CD4-positive, alpha-beta T cell treated with Interleukin-15 for 4 hours (primary cell): ENCODE results near the gene GOLGA8B.
"Not testable (repeated sequence)": the region's sequence is repeated elsewhere in the genome, so short reads cannot be mapped to it uniquely, and the experiment has no call there.

Experiments
- DNase-seq: peaks from one replicate; pipeline ENCODE4 v3.0.0-alpha.2; 2020; ENCODE audit warnings: low spot score

The GOLGA8B gene, protein sequence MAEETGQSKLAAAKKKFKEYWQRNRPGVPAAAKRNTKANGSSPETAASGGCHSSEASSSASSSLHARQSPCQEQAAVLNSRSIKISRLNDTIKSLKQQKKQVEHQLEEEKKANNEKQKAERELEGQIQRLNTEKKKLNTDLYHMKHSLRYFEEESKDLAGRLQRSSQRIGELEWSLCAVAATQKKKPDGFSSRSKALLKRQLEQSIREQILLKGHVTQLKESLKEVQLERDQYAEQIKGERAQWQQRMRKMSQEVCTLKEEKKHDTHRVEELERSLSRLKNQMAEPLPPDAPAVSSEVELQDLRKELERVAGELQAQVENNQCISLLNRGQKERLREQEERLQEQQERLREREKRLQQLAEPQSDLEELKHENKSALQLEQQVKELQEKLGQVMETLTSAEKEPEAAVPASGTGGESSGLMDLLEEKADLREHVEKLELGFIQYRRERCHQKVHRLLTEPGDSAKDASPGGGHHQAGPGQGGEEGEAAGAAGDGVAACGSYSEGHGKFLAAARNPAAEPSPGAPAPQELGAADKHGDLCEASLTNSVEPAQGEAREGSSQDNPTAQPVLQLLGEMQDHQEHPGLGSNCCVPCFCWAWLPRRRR

DNA sequence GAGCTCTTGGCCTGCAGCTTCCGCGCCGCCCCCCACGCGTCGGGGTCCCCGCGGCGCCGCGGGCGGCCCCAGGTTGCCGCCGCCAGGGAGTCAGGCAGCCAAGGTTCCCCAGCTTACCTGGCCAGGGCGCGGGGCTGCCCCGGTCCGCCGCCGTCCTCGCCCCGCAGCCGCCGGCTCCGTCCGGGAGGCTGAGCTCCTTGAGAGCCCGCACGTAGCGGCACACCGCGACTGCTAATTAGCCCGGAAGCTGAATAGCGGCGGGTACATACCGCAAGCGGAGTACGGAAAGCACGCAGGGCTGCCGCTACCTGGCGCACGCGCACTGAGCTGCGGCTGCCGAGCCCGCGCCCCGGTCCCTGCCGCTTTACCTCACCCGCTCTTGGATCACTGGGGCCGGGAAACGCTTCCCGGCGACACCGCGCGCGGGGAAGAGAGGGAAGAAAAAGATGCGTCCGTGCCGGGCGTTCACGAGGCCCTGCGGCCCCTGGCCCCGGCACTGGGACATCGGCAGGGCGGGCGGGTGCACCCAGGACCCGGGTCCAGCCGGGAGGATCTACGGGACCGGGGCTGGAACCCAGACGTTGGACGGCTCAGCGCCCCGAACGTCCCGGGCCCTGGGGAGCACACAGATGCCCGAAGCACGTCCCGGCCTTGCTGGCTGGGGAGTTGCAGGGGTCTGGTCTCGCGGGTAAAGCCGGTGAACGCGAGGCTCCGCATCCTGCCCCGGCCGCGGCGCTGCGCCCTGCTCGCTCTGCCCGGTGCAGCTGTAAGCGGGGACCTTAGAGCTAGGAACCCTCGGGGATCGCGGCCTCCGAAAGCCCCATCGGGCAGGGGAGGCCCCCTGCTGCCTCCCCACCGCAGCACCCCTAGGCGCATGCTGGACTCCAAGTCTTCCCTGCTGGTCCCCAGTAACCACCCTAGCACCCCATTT is at the start of gene GOLGA8B:
TSS of gene GOLGA8B (minus strand) at position 253 of the 931 bp plus-strand sequence. CDS start 47,739 bp downstream, outside the sequence.
- DNase-seq: peak; percentile 79

DNA sequence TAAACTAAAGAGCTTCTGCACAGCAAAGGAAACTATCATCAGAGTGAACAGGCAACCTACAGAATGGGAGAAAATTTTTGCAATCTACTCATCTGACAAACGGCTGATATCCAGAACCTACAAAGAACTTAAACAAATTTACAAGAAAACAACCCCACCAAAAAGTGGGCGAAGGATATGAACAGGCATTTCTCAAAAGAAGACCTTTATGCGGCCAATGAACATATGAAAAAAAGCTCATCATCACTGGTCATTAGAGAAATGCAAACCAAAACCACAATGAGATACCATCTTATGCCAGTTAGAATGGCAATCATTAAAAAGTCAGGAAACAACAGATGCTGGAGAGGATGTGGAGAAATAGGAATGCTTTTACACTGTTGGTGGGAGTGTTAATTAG is 49.7 kb upstream of the GOLGA8B start:
- DNase-seq: not testable (repeated sequence)

DNA sequence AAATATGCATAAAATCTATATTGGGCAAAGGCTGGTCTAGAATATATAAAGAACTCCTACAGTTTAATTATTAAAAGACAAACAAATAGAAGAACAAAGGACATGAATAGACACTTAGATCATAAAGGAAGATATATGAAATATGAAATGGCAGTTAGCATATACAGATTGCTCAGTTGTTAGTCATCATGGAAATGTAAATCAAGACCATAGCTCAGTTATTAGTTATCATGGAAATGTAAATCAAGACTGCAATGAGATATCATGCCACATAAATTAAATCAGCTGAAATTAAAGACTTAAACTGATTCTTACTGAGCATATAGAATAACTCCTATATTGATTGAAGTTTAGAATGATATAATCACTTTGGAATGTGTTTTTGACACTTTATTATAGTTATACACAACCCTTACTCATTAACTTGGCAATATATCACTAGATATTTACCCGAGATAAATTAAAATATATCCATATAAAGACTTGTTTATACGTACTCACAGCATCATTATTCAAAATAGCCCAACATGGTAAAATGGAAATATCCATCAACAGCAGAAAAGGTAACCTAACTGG is 45.2 kb upstream of the GOLGA8B start:
- no peak for DNase-seq

- no peak for DNase-seq
Observed at GRCh38 chr15:34625007-34625406, 41.6 kb upstream of the GOLGA8B start.

- no peak for DNase-seq
Observed at GRCh38 chr15:34621675-34622074, 38.2 kb upstream of the GOLGA8B start.

DNA sequence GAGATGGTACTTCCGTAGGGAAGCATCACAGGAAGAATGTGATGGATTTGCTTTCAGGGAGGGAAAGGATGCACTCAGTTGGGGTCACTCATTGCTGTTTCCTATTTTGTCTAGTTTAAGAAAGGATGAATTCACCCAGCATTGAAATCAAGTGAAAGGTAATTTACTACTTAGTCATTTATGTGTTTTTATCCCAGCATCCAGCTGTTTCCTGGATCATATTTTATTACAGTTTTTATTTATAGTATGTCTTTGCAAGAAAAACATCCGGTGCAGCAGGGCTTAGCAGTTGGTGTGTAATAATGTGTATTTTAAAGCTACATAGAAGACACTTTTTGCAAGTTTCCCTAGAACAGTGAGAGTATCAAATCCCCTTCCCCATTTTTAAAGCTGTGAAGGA is 37.4 kb upstream of the GOLGA8B start:
- DNase-seq: no peak

GRCh38 chr15:34620142-34620541 is 36.7 kb upstream of the GOLGA8B start:
- no peak for DNase-seq

DNA sequence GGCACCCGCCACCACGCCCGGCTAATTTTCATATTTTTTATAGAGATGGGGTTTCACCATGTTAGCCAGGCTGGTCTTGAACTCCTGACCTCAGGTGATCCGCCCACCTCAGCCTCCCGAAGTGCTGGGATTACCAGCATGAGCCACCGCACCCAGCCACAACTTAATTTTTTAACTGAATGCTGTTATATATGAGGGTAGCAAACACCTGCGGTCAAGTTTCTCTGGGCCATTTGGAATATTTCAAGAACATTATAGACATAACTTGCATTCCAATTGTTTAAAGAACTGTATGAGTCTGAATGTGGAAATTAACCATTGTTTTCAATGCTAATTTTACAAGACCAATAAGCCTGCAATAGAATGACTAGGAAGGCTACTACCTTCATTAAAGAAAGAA is 35.7 kb upstream of the GOLGA8B start:
- no peak for DNase-seq

DNA sequence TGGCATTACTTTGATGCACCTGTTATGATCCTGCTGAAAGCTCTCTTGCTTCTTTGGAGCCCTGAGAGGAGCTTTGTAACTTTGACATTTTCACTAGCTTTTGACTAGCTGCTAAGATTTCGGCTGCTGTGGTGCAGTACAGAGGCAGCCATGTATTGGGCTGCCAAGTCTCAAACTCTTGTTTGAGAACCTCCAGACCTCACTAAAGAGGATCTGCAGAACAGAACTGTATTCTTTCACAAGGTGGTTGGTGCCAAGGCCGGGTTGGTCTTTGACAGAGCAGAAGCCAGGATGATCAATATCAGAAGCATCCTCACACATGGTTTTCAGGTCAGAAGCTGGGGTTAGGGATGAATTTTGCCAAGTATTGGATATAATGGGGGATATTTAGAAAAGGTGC is 34.6 kb upstream of the GOLGA8B start:
- DNase-seq: no peak

DNA sequence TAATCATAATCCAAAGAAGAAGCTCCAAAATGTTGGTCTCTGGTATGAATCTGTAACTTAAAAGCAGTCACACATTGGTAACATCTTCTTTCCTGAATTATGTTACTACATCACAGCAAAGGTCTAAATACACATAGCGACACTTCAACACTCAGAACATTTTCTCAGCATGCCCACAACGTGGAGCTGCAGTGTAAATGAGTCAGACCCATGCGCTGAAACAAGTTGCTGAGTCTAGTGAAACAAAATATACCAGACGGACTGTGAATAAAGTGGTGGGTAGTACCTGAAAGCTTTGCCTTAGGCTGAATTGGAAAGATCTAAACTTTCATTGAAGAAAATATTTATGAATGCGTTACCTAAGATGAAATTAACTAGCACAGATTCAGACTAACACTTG is 33.2 kb upstream of the GOLGA8B start:
- no peak for DNase-seq

- no peak for DNase-seq
Observed at GRCh38 chr15:34613997-34614396, 30.5 kb upstream of the GOLGA8B start.

- no peak for DNase-seq
Observed at GRCh38 chr15:34613301-34613700, 29.9 kb upstream of the GOLGA8B start.

DNA sequence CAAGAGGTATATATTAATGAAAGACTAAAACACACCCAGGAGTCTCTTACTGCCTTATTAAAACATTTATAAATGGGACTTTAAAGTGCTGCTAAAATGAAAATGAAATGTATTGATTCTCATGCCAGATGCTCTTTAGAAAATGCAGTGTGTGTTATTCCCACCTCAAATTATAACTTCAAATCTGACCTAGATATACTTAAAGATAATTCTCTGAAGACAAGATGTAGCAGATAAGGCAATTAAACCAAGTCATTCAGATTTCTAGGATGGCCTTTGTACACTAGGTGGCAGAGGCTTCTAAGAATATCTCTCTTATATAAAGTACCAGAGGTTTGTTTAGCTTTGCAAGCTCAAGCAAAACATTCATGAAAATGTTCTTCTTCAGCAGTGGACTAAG is 26.9 kb upstream of the GOLGA8B start:
- no peak for DNase-seq

- no peak for DNase-seq
Observed at GRCh38 chr15:34609102-34610057, 25.9 kb upstream of the GOLGA8B start.

- no peak for DNase-seq
Observed at GRCh38 chr15:34608517-34608916, 25.1 kb upstream of the GOLGA8B start.

GRCh38 chr15:34607832-34608231 is 24.4 kb upstream of the GOLGA8B start:
- DNase-seq: no peak

- no peak for DNase-seq
Observed at GRCh38 chr15:34606545-34606944, 23.1 kb upstream of the GOLGA8B start.

GRCh38 chr15:34606131-34606530 is 22.7 kb upstream of the GOLGA8B start:
- DNase-seq: no peak

GRCh38 chr15:34603095-34603494 is 19.6 kb upstream of the GOLGA8B start:
- DNase-seq: no peak

GRCh38 chr15:34600923-34601322 is 17.5 kb upstream of the GOLGA8B start:
- no peak for DNase-seq
